ENCODE data around the gene PDCD4.

DNA sequence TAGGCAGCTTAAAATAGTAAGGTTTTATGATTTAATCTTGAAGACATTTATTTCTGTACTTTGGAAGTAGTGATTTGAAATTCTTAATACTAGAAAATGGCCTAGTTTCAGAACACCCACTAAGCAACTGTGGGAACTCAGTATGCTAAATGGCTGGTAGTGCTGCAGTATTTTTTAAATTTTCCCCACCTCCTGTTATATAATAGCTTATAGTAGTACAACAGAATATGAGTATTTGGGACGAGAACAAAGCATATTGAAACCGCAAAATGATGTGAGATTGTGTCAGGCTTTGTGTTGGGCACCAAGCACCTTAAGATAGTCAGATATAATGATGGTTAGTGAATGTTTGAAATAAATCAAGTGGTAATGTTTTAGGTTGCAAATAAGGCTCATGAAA, 55.7 kb downstream of the PDCD4 start:
- TF ChIP-seq, protein P1, sequence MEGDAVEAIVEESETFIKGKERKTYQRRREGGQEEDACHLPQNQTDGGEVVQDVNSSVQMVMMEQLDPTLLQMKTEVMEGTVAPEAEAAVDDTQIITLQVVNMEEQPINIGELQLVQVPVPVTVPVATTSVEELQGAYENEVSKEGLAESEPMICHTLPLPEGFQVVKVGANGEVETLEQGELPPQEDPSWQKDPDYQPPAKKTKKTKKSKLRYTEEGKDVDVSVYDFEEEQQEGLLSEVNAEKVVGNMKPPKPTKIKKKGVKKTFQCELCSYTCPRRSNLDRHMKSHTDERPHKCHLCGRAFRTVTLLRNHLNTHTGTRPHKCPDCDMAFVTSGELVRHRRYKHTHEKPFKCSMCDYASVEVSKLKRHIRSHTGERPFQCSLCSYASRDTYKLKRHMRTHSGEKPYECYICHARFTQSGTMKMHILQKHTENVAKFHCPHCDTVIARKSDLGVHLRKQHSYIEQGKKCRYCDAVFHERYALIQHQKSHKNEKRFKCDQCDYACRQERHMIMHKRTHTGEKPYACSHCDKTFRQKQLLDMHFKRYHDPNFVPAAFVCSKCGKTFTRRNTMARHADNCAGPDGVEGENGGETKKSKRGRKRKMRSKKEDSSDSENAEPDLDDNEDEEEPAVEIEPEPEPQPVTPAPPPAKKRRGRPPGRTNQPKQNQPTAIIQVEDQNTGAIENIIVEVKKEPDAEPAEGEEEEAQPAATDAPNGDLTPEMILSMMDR (IDR thresholded peaks at IDR 0.05 in 4 of 5, conservative IDR thresholded peaks at IDR 0.05 in 1 of 5), result no peak
- TF ChIP-seq POLR2A (IDR thresholded peaks at IDR 0.05), result no peak

Measured in gastrocnemius medialis (tissue), 4 donors.